RPMI7951 (cell line): ENCODE data around the gene SERPINB6. TPM values are rescaled to one million over a fixed set of nuclear protein-coding genes. Genes with fewer than 3 reads are reported as not detected.
"Not testable (repeated sequence)": the region's sequence is repeated elsewhere in the genome, so short reads cannot be mapped to it uniquely, and the experiment has no call there.

ENCODE experiments used
- DNase-seq: peaks from one replicate; pipeline ENCODE4 v3.0.0-alpha.2; 2012; ENCODE audit warnings: low read depth
- total RNA-seq: library from RNA; depleted of rRNA; stranded (reverse); fragments of >200 nt; shearing (Covaris generic); gene quantifications from 2 replicates; pipeline ENCODE4 v1.2.3, GENCODE V29; 2014

SERPINB6 gene
- total RNA-seq, 1 experiment from 2014 or later: 92.6 TPM

GRCh38 chr6:2999618-3000557 is 28.5 kb upstream of the SERPINB6 start, which contains the start of gene NQO2:
NQO2 (plus strand) TSS chr6:2999894; CDS start chr6:3006553, 6,659 bp downstream.
- DNase-seq: peak; percentile 79

GRCh38 chr6:2998998-2999617 is 27.7 kb upstream of the SERPINB6 start:
- no peak for DNase-seq

GRCh38 chr6:2998249-2998997 is 27.1 kb upstream of the SERPINB6 start:
- DNase-seq: not testable (repeated sequence)

GRCh38 chr6:2993755-2994317 is 22.5 kb upstream of the SERPINB6 start:
- no peak for DNase-seq

GRCh38 chr6:2992330-2992979 is 21.1 kb upstream of the SERPINB6 start:
- no peak for DNase-seq

GRCh38 chr6:2990932-2991506 is 19.7 kb upstream of the SERPINB6 start:
- DNase-seq: no peak

GRCh38 chr6:2990248-2990931 is 19.0 kb upstream of the SERPINB6 start:
- peak; percentile 24 for DNase-seq

GRCh38 chr6:2989332-2990247 is 18.2 kb upstream of the SERPINB6 start:
- DNase-seq: peak; percentile 94

- peak; percentile 98 for DNase-seq
Measured at GRCh38 chr6:2988426-2989331, 17.3 kb upstream of the SERPINB6 start.

- no peak for DNase-seq
Measured at GRCh38 chr6:2988094-2988425, 16.7 kb upstream of the SERPINB6 start.

GRCh38 chr6:2986722-2987221 is 15.4 kb upstream of the SERPINB6 start:
- DNase-seq: peak; percentile 76

GRCh38 chr6:2984738-2985406 is 13.5 kb upstream of the SERPINB6 start:
- DNase-seq: no peak

GRCh38 chr6:2982426-2983117 is 11.2 kb upstream of the SERPINB6 start:
- no peak for DNase-seq

GRCh38 chr6:2980465-2980855 is 9.1 kb upstream of the SERPINB6 start:
- no peak for DNase-seq

GRCh38 chr6:2979819-2980464 is 8.6 kb upstream of the SERPINB6 start:
- DNase-seq: no peak

GRCh38 chr6:2978923-2979322 is 7.6 kb upstream of the SERPINB6 start:
- DNase-seq: no peak
